Endothelial cell of umbilical vein (primary cell): ENCODE data around the gene NDUFA11.

Source experiments
- EZH2 ChIP-seq: IDR thresholded peaks from 2 replicates; pipeline ENCODE4 v1.6.1; 2012; ENCODE audit warnings: borderline replicate concordance, low read depth, mild to moderate bottlenecking, moderate library complexity, low read length, inconsistent platforms; ENCODE audit not compliant: severe bottlenecking
- FOS ChIP-seq: IDR thresholded peaks from 2 replicates; pipeline ENCODE4 v1.6.1; 2011; ENCODE audit warnings: mild to moderate bottlenecking, low read length, moderate library complexity, borderline replicate concordance; ENCODE audit not compliant: insufficient read depth
- POLR2A ChIP-seq: IDR thresholded peaks from 2 replicates; pipeline ENCODE4 v1.6.1; 2012; ENCODE audit warnings: low read depth, mild to moderate bottlenecking, control low read depth, low read length
- POLR2AphosphoS5 ChIP-seq: IDR thresholded peaks from 2 replicates; pipeline ENCODE4 v1.6.1; 2012; ENCODE audit warnings: low read depth, mild to moderate bottlenecking, control low read depth, low read length, moderate library complexity; ENCODE audit not compliant: insufficient read depth
- TF ChIP-seq, protein P1 (sequence below), 2 donors: IDR thresholded peaks; 1 replicate in 1 of 2; 2 replicates in 1 of 2; pipeline ENCODE4 v1.5.1; 2011; ENCODE audit warnings: low read length in 2 of 2, mild to moderate bottlenecking in 2 of 2, moderate library complexity in 2 of 2, control low read depth in 1 of 2, inconsistent platforms in 1 of 2, low read depth in 1 of 2; ENCODE audit not compliant: insufficient read depth in 1 of 2; ENCODE audit errors: extremely low read depth in 1 of 2

DNA sequence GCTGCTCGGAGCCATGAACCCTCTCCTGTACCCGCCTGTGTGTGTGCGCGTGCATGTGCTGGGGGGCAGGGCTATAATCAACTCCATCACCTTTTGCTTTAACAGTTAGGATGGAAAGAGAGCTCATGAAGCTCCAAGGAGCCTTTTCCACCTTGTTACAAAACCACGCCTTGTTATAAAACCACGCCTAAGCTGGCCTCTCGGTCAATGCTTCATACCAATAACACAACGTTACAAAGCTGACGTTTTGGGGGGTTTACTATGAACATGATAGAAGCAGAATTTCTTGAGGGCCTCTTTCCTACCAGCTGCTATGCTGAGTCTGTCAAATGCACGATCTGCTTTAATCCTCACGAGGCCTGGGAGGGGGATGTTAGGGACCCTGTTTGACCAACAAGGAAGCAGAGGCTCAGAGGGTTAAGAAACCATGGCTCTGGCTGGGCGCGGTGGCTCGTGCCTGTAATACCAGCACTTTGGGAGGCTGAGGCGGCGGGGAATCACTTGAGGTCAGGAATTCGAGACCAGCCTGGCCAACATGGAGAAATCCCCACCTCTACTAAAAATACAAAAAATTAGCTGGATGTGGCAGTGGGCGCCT, 22.3 kb upstream of the NDUFA11 start:
- TF ChIP-seq POLR2A (no peak), POLR2AphosphoS5 (no peak), FOS (no peak), EZH2 (no peak)
- TF ChIP-seq, protein P1, sequence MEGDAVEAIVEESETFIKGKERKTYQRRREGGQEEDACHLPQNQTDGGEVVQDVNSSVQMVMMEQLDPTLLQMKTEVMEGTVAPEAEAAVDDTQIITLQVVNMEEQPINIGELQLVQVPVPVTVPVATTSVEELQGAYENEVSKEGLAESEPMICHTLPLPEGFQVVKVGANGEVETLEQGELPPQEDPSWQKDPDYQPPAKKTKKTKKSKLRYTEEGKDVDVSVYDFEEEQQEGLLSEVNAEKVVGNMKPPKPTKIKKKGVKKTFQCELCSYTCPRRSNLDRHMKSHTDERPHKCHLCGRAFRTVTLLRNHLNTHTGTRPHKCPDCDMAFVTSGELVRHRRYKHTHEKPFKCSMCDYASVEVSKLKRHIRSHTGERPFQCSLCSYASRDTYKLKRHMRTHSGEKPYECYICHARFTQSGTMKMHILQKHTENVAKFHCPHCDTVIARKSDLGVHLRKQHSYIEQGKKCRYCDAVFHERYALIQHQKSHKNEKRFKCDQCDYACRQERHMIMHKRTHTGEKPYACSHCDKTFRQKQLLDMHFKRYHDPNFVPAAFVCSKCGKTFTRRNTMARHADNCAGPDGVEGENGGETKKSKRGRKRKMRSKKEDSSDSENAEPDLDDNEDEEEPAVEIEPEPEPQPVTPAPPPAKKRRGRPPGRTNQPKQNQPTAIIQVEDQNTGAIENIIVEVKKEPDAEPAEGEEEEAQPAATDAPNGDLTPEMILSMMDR (IDR thresholded peaks at IDR 0.05; ENCODE audit: extremely low read depth in 1 of 2, insufficient read depth in 1 of 2, low read depth in 1 of 2, low read length in 2 of 2): no peak
